ENCODE measurements around the gene TTC12.

TTC12 gene, protein sequence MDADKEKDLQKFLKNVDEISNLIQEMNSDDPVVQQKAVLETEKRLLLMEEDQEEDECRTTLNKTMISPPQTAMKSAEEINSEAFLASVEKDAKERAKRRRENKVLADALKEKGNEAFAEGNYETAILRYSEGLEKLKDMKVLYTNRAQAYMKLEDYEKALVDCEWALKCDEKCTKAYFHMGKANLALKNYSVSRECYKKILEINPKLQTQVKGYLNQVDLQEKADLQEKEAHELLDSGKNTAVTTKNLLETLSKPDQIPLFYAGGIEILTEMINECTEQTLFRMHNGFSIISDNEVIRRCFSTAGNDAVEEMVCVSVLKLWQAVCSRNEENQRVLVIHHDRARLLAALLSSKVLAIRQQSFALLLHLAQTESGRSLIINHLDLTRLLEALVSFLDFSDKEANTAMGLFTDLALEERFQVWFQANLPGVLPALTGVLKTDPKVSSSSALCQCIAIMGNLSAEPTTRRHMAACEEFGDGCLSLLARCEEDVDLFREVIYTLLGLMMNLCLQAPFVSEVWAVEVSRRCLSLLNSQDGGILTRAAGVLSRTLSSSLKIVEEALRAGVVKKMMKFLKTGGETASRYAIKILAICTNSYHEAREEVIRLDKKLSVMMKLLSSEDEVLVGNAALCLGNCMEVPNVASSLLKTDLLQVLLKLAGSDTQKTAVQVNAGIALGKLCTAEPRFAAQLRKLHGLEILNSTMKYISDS

DNA sequence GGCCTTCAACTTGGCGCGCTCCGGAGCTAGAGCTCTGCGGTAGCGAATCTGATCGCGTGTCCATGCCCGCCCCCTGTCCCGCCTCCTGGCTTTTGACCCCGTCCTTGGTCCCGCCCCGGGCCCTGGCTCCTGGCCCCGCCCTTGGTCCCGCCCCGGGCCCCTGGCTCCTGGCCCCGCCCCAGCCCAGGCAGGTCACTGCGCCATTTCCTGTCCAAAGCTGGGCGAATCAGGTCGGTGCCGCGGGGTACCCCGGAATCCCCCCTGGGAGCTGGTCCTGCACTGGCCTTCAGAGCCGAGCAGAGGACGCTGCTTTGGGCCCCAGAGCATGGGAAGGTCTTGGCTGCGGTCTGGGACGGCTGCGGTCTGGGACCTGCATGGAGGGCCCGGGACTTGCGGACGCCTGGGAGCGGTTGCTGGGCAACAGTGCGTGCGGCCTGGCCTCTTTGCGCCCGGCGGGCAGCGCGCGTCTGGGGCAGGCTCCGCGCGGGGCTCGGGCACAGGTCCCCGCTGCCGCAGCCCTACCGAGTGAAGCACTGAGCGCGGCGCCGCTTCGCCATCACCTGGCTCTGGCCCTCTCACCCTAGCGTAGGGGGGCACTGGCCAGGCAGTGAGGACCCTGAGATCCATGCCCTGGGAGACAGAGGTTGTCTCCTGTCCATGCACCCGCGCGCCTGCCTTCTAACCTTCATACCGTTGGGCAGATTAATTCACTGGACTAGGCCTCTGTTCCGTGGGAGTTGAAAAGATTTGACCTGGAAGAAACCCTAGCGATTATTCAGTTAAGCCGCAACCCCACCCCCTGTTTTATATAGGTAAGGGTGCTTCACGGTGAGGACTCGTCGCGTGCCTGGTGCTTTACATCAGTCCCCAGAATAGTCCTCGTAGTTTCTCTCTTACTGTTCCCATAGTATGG, at the start of gene TTC12:
Gene TTC12, plus strand, starts transcription at position 195 of the 913 bp plus-strand sequence. CDS start 1,675 bp downstream, outside the sequence.
- Histone ChIP-seq H3K4me3 (ENCODE audit: low read length) (peak within 1 kb of the TSS; percentile 73), H3K36me3 (ENCODE audit: control insufficient read depth, insufficient read depth, low read length) (no peaks in the 10 kb centered on the region), H3K27me3 (ENCODE audit: control insufficient read depth, insufficient read depth, low read length) (no peaks in the 10 kb centered on the region), H3K4me1 (ENCODE audit: control insufficient read depth, insufficient read depth, low read length) (no peaks in the 10 kb centered on the region), H3K9me3 (ENCODE audit: control insufficient read depth, insufficient read depth, low read length) (no peaks in the 10 kb centered on the region), H3K27ac (ENCODE audit: low read length) (no peak within 1 kb of the TSS)
- peak; percentile 64 for DNase-seq (ENCODE audit: low read depth, low spot score)
- WGBS (ENCODE audit: insufficient coverage, insufficient read length), result no CpG with 5 or more reads among the region's 64 CpGs

DNA sequence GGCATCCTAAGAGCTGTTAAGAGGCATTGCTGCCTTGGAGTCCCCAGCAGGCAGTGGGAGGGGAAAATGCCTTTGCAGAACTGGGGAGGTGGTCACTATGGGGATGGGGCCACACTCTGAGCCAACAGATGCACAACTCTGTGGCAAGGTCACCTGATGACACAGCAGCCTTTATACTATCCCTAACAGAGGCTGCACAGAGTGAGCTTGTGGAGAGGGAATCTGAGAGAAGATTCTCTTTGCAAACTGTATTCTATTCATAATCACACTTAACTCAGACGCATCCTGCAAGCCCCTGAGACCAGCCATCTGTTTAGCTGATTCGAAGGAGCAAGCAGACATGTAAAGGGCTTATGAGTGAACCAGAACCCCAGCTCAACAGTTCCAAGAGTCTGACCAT, 49.0 kb upstream of the TTC12 start:
- Histone ChIP-seq H3K4me3 (ENCODE audit: low read length) (no peak overlapping the region), H3K4me1 (ENCODE audit: control insufficient read depth, insufficient read depth, low read length) (no peaks in the 10 kb centered on the region), H3K36me3 (ENCODE audit: control insufficient read depth, insufficient read depth, low read length) (no peaks in the 10 kb centered on the region; the same call in 1 of the 2 replicates), H3K27me3 (ENCODE audit: control insufficient read depth, insufficient read depth, low read length) (no peaks in the 10 kb centered on the region), H3K9me3 (ENCODE audit: control insufficient read depth, insufficient read depth, low read length) (no peaks in the 10 kb centered on the region), H3K27ac (ENCODE audit: low read length) (no peak overlapping the region)
- no CpG with 5 or more reads among the region's 2 CpGs for WGBS (ENCODE audit: insufficient coverage, insufficient read length)
- DNase-seq (ENCODE audit: low read depth, low spot score), result no peak

DNA sequence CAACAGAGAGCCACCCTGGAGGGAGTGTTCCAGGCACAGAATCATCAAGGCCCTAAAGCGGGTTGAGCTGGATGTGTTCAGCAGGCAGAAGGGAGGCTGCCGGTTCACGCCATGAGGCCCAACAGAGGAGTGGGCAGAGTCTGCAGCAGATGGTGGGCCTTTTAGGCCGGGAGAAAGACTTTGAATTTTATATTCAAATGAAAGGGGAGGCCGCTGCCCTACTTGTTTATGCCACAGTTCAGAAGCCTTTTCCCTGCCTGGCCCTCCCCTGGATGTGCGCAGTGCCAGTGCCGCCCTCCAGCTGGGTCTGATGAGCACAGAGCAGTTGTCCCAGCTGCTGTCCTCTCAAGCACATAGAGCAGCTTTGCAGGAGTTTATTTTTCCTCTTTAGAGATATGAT, 46.9 kb upstream of the TTC12 start:
- Histone ChIP-seq H3K4me1 (ENCODE audit: control insufficient read depth, insufficient read depth, low read length) (no peaks in the 10 kb centered on the region), H3K4me3 (ENCODE audit: low read length) (no peak overlapping the region), H3K27ac (ENCODE audit: low read length) (no peak overlapping the region), H3K36me3 (ENCODE audit: control insufficient read depth, insufficient read depth, low read length) (no peaks in the 10 kb centered on the region; the same call in 1 of the 2 replicates), H3K9me3 (ENCODE audit: control insufficient read depth, insufficient read depth, low read length) (no peaks in the 10 kb centered on the region), H3K27me3 (ENCODE audit: control insufficient read depth, insufficient read depth, low read length) (no peaks in the 10 kb centered on the region)
- no CpG with 5 or more reads among the region's 7 CpGs for WGBS (ENCODE audit: insufficient coverage, insufficient read length)
- no peak for DNase-seq (ENCODE audit: low read depth, low spot score)

DNA sequence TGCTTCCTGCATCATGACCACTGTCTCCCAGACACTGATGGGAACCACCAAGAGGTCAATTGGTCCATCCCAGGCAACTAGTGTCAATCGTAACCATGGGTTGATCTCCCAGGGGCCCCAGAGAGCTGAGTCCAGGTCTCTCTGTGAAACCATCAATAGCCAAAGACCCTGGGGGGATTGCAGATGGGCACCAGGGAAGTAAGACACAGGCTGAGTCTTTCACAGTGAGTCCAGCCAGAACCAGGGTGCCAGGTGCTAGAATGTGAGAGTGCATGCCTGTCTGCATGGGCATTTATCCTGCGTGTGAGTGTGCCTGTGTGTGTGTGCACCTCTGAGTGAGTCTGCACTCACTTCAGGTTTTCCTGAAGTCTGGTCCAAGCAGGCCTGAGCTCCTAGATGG, 45.3 kb upstream of the TTC12 start:
- WGBS (ENCODE audit: insufficient coverage, insufficient read length), result no CpG with 5 or more reads among the region's 2 CpGs
- no peak overlapping the region for H3K27ac ChIP-seq (ENCODE audit: low read length)
- no peaks in the 10 kb centered on the region for H3K27me3 ChIP-seq (ENCODE audit: control insufficient read depth, insufficient read depth, low read length)
- no peaks in the 10 kb centered on the region for H3K9me3 ChIP-seq (ENCODE audit: control insufficient read depth, insufficient read depth, low read length)
- H3K4me3 ChIP-seq (ENCODE audit: low read length), result no peak overlapping the region
- H3K4me1 ChIP-seq (ENCODE audit: control insufficient read depth, insufficient read depth, low read length), result no peaks in the 10 kb centered on the region
- DNase-seq (ENCODE audit: low read depth, low spot score), result no peak
- no peaks in the 10 kb centered on the region; the same call in 1 of the 2 replicates for H3K36me3 ChIP-seq (ENCODE audit: control insufficient read depth, insufficient read depth, low read length)

DNA sequence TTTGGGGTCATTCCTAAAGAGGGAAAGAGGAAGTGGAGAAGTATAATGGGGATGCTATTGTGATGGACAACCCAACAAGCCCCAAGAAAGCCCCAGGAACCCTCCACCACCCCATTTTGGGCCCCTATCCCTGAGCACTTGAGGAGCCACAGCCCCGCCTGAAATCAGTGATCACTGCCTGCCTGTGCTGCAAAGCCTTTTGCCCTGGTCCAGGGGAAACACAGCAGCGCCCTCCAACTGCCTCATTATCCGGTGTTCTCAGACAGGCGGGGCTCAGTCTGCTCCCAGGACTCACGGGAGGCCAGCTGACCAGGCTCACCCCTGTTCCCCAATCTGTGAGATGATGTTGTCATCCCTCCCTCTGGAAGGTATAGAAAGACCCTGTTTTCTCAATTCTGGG, 44.7 kb upstream of the TTC12 start:
- no peak for DNase-seq (ENCODE audit: low read depth, low spot score)
- no peaks in the 10 kb centered on the region for H3K4me1 ChIP-seq (ENCODE audit: control insufficient read depth, insufficient read depth, low read length)
- H3K27ac ChIP-seq (ENCODE audit: low read length), result no peak overlapping the region
- H3K27me3 ChIP-seq (ENCODE audit: control insufficient read depth, insufficient read depth, low read length), result no peaks in the 10 kb centered on the region
- H3K36me3 ChIP-seq (ENCODE audit: control insufficient read depth, insufficient read depth, low read length), result no peaks in the 10 kb centered on the region
- no peaks in the 10 kb centered on the region for H3K9me3 ChIP-seq (ENCODE audit: control insufficient read depth, insufficient read depth, low read length)
- no CpG with 5 or more reads among the region's 5 CpGs for WGBS (ENCODE audit: insufficient coverage, insufficient read length)
- no peak overlapping the region for H3K4me3 ChIP-seq (ENCODE audit: low read length)

DNA sequence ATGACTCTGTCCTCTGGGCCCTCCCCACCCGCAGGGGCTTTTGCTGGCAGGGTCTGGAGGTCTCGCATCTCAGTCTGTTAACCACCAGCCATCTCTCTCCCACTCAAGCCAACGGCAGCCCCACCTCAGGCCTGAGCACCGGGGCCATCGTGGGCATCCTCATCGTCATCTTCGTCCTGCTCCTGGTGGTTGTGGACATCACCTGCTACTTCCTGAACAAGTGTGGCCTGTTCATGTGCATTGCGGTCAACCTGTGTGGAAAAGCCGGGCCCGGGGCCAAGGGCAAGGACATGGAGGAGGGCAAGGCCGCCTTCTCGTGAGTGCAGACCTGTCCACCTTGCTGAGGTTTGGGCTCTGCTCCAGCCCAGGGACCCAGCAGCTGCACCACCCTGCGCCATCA, 44.3 kb upstream of the TTC12 start:
- no peak for DNase-seq (ENCODE audit: low read depth, low spot score)
- no peaks in the 10 kb centered on the region for H3K9me3 ChIP-seq (ENCODE audit: control insufficient read depth, insufficient read depth, low read length)
- no CpG with 5 or more reads among the region's 13 CpGs for WGBS (ENCODE audit: insufficient coverage, insufficient read length)
- no peaks in the 10 kb centered on the region for H3K27me3 ChIP-seq (ENCODE audit: control insufficient read depth, insufficient read depth, low read length)
- H3K27ac ChIP-seq (ENCODE audit: low read length), result no peak overlapping the region
- H3K4me1 ChIP-seq (ENCODE audit: control insufficient read depth, insufficient read depth, low read length), result no peaks in the 10 kb centered on the region
- no peaks in the 10 kb centered on the region for H3K36me3 ChIP-seq (ENCODE audit: control insufficient read depth, insufficient read depth, low read length)
- no peak overlapping the region for H3K4me3 ChIP-seq (ENCODE audit: low read length)

DNA sequence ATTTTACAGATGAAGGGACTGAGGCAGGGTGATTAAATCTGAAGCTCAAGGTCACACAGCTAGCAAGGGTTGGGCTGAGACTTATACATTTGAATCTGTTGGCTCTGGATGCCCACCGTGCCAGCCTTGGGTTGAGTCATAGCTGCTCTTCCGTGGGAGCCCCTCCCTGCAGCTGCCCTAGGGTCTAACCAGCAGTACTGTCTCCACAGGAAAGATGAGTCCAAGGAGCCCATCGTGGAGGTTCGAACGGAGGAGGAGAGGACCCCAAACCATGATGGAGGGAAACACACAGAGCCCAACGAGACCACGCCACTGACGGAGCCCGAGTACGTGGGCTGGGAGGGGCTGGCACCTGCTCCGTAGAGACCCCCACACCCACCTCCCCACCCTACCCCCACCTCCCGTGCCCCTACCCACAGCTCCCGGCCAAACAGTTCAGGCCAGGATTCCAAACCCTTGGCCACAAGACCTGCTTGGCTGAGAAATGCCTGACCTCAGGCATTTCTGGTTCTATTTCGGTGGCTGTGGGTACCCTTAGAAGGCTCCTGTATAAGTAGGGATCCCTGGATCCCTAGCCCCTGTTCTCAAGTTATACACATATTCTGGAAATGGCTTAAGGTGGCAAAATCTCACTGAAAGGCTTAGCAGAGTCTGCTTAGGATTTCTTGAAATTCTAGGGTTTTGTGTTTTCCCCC, 42.7 kb upstream of the TTC12 start:
- WGBS (ENCODE audit: insufficient coverage, insufficient read length), result no CpG with 5 or more reads among the region's 14 CpGs
- Histone ChIP-seq H3K4me3 (ENCODE audit: low read length) (no peak overlapping the region), H3K36me3 (ENCODE audit: control insufficient read depth, insufficient read depth, low read length) (no peaks in the 10 kb centered on the region), H3K27me3 (ENCODE audit: control insufficient read depth, insufficient read depth, low read length) (no peaks in the 10 kb centered on the region), H3K9me3 (ENCODE audit: control insufficient read depth, insufficient read depth, low read length) (no peaks in the 10 kb centered on the region), H3K27ac (ENCODE audit: low read length) (no peak overlapping the region), H3K4me1 (ENCODE audit: control insufficient read depth, insufficient read depth, low read length) (no peaks in the 10 kb centered on the region)
- DNase-seq (ENCODE audit: low read depth, low spot score), result no peak

DNA sequence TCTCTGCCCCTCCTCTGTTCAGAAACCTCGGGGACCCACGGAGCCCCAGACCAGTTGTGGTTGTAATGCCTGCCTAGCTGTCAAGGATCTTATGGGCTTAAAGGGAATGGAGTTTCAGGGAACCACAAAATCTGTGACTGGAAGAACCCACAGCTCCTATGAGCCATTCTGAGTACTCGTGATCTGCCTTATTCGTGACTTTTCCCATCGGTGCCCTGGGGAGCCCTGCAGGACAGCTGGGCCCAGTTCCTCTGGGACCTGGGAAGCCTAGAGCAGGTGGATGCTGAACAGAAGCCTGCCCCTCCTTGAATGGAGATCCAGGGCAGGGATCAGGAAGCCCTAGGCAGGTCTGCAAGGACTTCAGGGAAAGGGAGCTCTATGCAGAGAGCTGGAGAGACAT, 42.1 kb upstream of the TTC12 start:
- Histone ChIP-seq H3K4me3 (ENCODE audit: low read length) (no peak overlapping the region), H3K27ac (ENCODE audit: low read length) (no peak overlapping the region), H3K9me3 (ENCODE audit: control insufficient read depth, insufficient read depth, low read length) (no peaks in the 10 kb centered on the region), H3K27me3 (ENCODE audit: control insufficient read depth, insufficient read depth, low read length) (no peaks in the 10 kb centered on the region), H3K36me3 (ENCODE audit: control insufficient read depth, insufficient read depth, low read length) (no peaks in the 10 kb centered on the region), H3K4me1 (ENCODE audit: control insufficient read depth, insufficient read depth, low read length) (no peaks in the 10 kb centered on the region)
- no CpG with 5 or more reads among the region's 5 CpGs for WGBS (ENCODE audit: insufficient coverage, insufficient read length)
- no peak for DNase-seq (ENCODE audit: low read depth, low spot score)

DNA sequence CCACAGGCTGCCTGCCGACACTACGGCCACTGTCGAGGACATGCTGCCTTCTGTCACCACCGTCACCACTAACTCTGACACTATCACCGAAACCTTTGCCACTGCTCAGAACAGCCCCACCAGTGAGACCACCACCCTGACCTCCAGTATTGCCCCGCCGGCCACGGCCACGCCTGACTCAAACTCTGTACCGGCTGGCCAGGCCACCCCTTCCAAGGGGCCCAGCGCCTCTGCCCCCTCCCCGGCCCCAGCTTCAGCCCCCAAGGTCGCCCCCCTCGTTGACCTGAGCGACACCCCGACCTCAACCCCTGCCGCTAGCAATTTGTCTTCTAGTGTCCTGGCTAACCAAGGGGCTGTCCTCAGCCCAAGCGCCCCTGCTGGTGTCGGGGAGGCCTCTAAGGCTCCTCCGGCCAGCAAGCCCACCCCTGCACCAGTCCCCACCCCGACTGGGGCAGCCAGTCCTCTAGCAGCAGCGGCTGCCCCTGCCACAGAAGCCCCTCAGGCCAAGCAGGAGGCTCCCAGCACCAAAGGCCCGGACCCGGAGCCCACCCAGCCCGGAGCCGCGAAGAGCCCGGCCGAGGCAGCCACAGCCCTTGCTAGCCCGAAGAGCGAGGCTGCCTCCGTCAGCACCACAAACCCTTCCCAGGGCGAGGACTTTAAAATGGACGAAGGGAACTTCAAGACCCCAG, 41.3 kb upstream of the TTC12 start:
- H3K27me3 ChIP-seq (ENCODE audit: control insufficient read depth, insufficient read depth, low read length), result no peaks in the 10 kb centered on the region
- no CpG with 5 or more reads among the region's 34 CpGs for WGBS (ENCODE audit: insufficient coverage, insufficient read length)
- DNase-seq (ENCODE audit: low read depth, low spot score), result no peak

More for the DNA sequence above, 41.3 kb upstream of the TTC12 start:
- H3K4me3 ChIP-seq (ENCODE audit: low read length), result no peak overlapping the region
- no peaks in the 10 kb centered on the region for H3K9me3 ChIP-seq (ENCODE audit: control insufficient read depth, insufficient read depth, low read length)
- H3K4me1 ChIP-seq (ENCODE audit: control insufficient read depth, insufficient read depth, low read length), result no peaks in the 10 kb centered on the region
- no peaks in the 10 kb centered on the region for H3K36me3 ChIP-seq (ENCODE audit: control insufficient read depth, insufficient read depth, low read length)
- H3K27ac ChIP-seq (ENCODE audit: low read length), result no peak overlapping the region

Measured in iPS DF 6.9 (cell line).